Middle frontal gyrus (tissue), 1 donor: Measurements from ENCODE around the gene ACR.
A peak's percentile ranks its signal among the peaks of the same experiment; 100 is the strongest.
"Not testable (repeated sequence)": the region's sequence is repeated elsewhere in the genome, so short reads cannot be mapped to it uniquely, and the experiment has no call there.

Experiments used
- DNase-seq: peaks from one replicate; pipeline ENCODE4 v3.0.0-alpha.2; 2015; ENCODE audit warnings: low spot score; ENCODE audit errors: extremely low spot score

ACR gene

GRCh38 chr22:50780244-50780643, 42.2 kb downstream of the ACR start:
- not testable (repeated sequence) for DNase-seq

GRCh38 chr22:50782253-50782652, 44.2 kb downstream of the ACR start:
- DNase-seq, result not testable (repeated sequence)

GRCh38 chr22:50783033-50783879, 45.3 kb downstream of the ACR start, which contains the start of gene RABL2B:
TSS of gene RABL2B (minus strand) at chr22:50783636. CDS start at chr22:50782294, 1,342 bp downstream.
- peak; percentile 65 for DNase-seq

- DNase-seq, result not testable (repeated sequence)
Measured at GRCh38 chr22:50783880-50784276, 45.9 kb downstream of the ACR start.

DNA sequence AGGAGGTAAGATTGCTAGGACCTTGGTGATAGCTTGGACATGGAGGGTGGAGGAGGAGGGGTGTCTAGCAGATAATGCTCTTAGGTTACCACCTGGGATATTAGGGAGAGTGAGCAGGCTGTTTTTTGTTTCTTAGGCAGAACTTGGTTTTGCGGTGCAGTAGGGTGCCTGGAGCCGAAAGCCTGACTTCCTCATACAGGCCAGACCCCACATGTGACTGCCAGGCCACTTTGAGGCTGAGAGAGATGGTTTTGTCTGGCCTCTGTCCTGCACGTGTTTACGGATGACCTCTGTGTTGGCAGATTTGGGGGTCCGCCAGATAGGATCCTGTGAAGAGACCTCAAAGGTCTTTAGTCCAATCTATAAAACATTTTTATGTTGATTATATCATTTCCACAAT, 47.3 kb downstream of the ACR start:
- DNase-seq, result not testable (repeated sequence)

- not testable (repeated sequence) for DNase-seq
Measured at GRCh38 chr22:50786936-50787335, 48.9 kb downstream of the ACR start.
